ENCODE measurements around the gene TMEM181. TPM values are rescaled to one million over a fixed set of nuclear protein-coding genes. Genes with fewer than 3 reads are reported as not detected.

The TMEM181 gene
- total and polyA plus RNA-seq, 2 experiments from 2014 or later, result 11.9 to 25.2 TPM

DNA sequence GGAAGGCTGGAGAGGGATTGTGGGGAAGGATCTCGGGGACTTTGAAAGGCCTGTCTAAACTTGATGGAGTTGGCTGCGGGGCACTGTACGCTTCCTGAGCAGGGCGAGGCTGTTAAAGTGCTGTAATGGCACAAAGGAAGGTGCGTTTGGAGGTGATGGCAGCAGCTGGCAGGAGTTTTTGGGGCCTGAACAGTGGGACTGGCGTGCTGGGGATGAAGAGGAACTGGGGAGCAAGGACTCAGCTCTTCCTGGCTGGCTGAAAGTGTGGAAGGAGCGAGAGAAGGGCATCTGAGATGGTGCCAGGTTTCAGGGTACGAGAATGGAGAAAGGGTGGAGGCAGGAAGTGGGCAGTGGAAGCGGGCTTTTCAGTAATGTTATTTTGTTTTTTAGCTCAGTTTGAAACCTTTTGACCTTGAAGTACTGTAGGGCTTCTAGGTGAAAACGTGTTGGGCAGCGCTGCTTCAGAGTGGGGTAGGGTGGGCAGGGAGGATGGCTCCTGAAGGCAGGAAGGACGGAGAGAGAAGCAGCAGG is 8.0 kb downstream of the TMEM181 start:
- Mint-ChIP-seq H3K4me1 (peaks cover 35% of the 10 kb centered on the region), H3K27ac (peak overlapping the region; percentile 0; the same call in 1 of the 2 replicates), H3K4me3 (no peak overlapping the region), H3K36me3 (ENCODE audit: low read depth) (peaks cover 12% of the 10 kb centered on the region), H3K9me3 (no peaks in the 10 kb centered on the region), H3K27me3 (ENCODE audit: insufficient read depth, low read depth, poor library complexity) (peaks cover 7% of the 10 kb centered on the region)
- Histone ChIP-seq H3F3A (replicated peaks; ENCODE audit: low read depth) (0 out of 2 replicates have a peak, but pooled peaks cover 3% of the 10 kb centered on the region), H3K4me2 (no peak overlapping the region), H3K4me1 (ENCODE audit: insufficient read depth) (peaks cover 3% of the 10 kb centered on the region; the same call in 1 of the 2 replicates), H3K4me3 (no peak overlapping the region), H3K79me2 (replicated peaks; ENCODE audit: insufficient read depth) (peaks cover 99% of the 10 kb centered on the region), H3K36me3 (ENCODE audit: insufficient read depth) (no peaks in the 10 kb centered on the region), H3K27ac (ENCODE audit: low read depth) (no peak overlapping the region), H2AFZ (no peak overlapping the region), H3K27me3 (ENCODE audit: insufficient read depth) (no peaks in the 10 kb centered on the region), H3K9me2 (ENCODE audit: insufficient read depth) (no peaks in the 10 kb centered on the region), H4K20me1 (replicated peaks; ENCODE audit: insufficient read depth) (peaks cover 33% of the 10 kb centered on the region)
- no peak for DNase-seq (ENCODE audit: low spot score)
- no peak for ATAC-seq
- no peak for TF ChIP-seq ETS1 (IDR thresholded peaks at IDR 0.05)
- no peak for TF ChIP-seq POLR2AphosphoS5 (IDR thresholded peaks at IDR 0.05; ENCODE audit: low read depth)
- TF ChIP-seq ZNF114 (CRISPR knock-in tag; IDR thresholded peaks at IDR 0.05), result no peak
- TF ChIP-seq, protein P1, sequence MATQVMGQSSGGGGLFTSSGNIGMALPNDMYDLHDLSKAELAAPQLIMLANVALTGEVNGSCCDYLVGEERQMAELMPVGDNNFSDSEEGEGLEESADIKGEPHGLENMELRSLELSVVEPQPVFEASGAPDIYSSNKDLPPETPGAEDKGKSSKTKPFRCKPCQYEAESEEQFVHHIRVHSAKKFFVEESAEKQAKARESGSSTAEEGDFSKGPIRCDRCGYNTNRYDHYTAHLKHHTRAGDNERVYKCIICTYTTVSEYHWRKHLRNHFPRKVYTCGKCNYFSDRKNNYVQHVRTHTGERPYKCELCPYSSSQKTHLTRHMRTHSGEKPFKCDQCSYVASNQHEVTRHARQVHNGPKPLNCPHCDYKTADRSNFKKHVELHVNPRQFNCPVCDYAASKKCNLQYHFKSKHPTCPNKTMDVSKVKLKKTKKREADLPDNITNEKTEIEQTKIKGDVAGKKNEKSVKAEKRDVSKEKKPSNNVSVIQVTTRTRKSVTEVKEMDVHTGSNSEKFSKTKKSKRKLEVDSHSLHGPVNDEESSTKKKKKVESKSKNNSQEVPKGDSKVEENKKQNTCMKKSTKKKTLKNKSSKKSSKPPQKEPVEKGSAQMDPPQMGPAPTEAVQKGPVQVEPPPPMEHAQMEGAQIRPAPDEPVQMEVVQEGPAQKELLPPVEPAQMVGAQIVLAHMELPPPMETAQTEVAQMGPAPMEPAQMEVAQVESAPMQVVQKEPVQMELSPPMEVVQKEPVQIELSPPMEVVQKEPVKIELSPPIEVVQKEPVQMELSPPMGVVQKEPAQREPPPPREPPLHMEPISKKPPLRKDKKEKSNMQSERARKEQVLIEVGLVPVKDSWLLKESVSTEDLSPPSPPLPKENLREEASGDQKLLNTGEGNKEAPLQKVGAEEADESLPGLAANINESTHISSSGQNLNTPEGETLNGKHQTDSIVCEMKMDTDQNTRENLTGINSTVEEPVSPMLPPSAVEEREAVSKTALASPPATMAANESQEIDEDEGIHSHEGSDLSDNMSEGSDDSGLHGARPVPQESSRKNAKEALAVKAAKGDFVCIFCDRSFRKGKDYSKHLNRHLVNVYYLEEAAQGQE (IDR thresholded peaks at IDR 0.05; ENCODE audit: unreplicated experiment), result no peak
- no peak for TF ChIP-seq EZH2 (IDR thresholded peaks at IDR 0.05; ENCODE audit: low read depth, unreplicated experiment)
- no peak for TF ChIP-seq NANOG (IDR thresholded peaks at IDR 0.05; ENCODE audit: borderline replicate concordance)
- no peak for TF ChIP-seq CREB1 (CRISPR knock-in tag; IDR thresholded peaks at IDR 0.05; ENCODE audit: low read depth)
- TF ChIP-seq JUNB (IDR thresholded peaks at IDR 0.05; ENCODE audit: unreplicated experiment), result no peak
- TF ChIP-seq ZNF331 (CRISPR knock-in tag; IDR thresholded peaks at IDR 0.05; ENCODE audit: low read depth), result no peak
- TF ChIP-seq CTCF (conservative IDR thresholded peaks at IDR 0.05; ENCODE audit: low read depth in 2 of 2), result no peak
- no peak for TF ChIP-seq EZH2phosphoT487 (IDR thresholded peaks at IDR 0.05; ENCODE audit: unreplicated experiment)
- TF ChIP-seq, protein P2, sequence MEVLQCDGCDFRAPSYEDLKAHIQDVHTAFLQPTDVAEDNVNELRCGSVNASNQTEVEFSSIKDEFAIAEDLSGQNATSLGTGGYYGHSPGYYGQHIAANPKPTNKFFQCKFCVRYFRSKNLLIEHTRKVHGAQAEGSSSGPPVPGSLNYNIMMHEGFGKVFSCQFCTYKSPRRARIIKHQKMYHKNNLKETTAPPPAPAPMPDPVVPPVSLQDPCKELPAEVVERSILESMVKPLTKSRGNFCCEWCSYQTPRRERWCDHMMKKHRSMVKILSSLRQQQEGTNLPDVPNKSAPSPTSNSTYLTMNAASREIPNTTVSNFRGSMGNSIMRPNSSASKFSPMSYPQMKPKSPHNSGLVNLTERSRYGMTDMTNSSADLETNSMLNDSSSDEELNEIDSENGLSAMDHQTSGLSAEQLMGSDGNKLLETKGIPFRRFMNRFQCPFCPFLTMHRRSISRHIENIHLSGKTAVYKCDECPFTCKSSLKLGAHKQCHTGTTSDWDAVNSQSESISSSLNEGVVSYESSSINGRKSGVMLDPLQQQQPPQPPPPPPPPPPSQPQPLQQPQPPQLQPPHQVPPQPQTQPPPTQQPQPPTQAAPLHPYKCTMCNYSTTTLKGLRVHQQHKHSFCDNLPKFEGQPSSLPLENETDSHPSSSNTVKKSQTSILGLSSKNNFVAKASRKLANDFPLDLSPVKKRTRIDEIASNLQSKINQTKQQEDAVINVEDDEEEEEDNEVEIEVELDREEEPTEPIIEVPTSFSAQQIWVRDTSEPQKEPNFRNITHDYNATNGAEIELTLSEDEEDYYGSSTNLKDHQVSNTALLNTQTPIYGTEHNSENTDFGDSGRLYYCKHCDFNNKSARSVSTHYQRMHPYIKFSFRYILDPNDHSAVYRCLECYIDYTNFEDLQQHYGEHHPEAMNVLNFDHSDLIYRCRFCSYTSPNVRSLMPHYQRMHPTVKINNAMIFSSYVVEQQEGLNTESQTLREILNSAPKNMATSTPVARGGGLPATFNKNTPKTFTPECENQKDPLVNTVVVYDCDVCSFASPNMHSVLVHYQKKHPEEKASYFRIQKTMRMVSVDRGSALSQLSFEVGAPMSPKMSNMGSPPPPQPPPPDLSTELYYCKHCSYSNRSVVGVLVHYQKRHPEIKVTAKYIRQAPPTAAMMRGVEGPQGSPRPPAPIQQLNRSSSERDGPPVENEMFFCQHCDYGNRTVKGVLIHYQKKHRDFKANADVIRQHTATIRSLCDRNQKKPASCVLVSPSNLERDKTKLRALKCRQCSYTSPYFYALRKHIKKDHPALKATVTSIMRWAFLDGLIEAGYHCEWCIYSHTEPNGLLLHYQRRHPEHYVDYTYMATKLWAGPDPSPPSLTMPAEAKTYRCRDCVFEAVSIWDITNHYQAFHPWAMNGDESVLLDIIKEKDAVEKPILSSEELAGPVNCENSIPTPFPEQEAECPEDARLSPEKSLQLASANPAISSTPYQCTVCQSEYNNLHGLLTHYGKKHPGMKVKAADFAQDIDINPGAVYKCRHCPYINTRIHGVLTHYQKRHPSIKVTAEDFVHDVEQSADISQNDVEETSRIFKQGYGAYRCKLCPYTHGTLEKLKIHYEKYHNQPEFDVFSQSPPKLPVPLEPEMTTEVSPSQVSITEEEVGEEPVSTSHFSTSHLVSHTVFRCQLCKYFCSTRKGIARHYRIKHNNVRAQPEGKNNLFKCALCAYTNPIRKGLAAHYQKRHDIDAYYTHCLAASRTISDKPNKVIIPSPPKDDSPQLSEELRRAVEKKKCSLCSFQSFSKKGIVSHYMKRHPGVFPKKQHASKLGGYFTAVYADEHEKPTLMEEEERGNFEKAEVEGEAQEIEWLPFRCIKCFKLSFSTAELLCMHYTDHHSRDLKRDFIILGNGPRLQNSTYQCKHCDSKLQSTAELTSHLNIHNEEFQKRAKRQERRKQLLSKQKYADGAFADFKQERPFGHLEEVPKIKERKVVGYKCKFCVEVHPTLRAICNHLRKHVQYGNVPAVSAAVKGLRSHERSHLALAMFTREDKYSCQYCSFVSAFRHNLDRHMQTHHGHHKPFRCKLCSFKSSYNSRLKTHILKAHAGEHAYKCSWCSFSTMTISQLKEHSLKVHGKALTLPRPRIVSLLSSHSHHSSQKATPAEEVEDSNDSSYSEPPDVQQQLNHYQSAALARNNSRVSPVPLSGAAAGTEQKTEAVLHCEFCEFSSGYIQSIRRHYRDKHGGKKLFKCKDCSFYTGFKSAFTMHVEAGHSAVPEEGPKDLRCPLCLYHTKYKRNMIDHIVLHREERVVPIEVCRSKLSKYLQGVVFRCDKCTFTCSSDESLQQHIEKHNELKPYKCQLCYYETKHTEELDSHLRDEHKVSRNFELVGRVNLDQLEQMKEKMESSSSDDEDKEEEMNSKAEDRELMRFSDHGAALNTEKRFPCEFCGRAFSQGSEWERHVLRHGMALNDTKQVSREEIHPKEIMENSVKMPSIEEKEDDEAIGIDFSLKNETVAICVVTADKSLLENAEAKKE (CRISPR knock-in tag; IDR thresholded peaks at IDR 0.05), result no peak
- TF ChIP-seq STAT1 (IDR thresholded peaks at IDR 0.05; ENCODE audit: unreplicated experiment), result no peak

All from GM23338 (cell line).